ENCODE data around the gene SPECC1. TPM values are rescaled to one million over a fixed set of nuclear protein-coding genes. Genes with fewer than 3 reads are reported as not detected.

The SPECC1 gene
- total RNA-seq, 1 donor, result 48.4 TPM

DNA sequence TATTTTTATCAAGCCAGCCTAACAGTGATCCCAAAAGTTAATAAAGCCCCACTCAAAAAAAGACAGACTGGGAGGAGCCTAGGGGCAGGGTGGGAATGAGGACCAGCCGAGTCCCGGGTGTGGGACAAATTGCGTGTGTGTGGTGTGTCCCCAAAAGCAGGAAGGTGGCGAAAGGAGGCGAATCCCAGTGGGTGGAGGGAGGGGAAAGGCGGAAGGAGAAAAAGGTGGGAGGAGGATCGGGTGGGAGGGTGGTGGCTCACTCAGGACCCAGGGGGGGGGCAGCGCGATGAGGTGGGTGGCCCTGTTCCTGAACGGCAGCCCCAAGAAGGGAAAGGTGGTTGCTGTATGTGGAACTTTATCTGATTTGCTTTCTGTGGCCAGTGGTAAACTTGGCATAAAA is 102.4 kb downstream of the SPECC1 start:
- Histone ChIP-seq H3K4me1 (ENCODE audit: insufficient read depth, low read length) (no peaks in the 10 kb centered on the region), H3K4me3 (ENCODE audit: low read length) (no peak overlapping the region), H3K9me3 (ENCODE audit: low read depth, low read length) (no peaks in the 10 kb centered on the region), H3K27me3 (ENCODE audit: insufficient read depth, low read length) (no peaks in the 10 kb centered on the region)

DNA sequence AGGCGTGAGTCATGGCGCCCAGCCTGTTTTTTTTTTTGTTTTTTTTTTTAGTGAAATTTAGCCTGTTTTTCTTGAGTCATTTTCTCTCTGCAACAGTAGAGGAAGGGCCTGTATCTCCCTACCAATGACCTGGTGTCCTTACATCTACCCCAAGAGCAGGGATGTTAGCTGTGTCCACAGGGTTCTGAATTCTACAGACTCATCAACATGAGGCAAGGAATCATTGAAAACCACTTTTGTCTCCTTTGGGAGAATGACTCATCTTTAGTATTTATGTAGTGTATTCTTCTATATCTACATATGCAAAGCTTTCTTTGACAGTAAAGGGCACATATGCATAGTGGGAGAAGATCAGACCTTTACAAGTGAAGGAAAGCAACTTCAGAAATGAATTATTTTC is 105.3 kb downstream of the SPECC1 start:
- Histone ChIP-seq H3K27me3 (ENCODE audit: insufficient read depth, low read length) (no peaks in the 10 kb centered on the region), H3K4me3 (ENCODE audit: low read length) (no peak overlapping the region), H3K4me1 (ENCODE audit: insufficient read depth, low read length) (no peaks in the 10 kb centered on the region), H3K9me3 (ENCODE audit: low read depth, low read length) (no peaks in the 10 kb centered on the region)

DNA sequence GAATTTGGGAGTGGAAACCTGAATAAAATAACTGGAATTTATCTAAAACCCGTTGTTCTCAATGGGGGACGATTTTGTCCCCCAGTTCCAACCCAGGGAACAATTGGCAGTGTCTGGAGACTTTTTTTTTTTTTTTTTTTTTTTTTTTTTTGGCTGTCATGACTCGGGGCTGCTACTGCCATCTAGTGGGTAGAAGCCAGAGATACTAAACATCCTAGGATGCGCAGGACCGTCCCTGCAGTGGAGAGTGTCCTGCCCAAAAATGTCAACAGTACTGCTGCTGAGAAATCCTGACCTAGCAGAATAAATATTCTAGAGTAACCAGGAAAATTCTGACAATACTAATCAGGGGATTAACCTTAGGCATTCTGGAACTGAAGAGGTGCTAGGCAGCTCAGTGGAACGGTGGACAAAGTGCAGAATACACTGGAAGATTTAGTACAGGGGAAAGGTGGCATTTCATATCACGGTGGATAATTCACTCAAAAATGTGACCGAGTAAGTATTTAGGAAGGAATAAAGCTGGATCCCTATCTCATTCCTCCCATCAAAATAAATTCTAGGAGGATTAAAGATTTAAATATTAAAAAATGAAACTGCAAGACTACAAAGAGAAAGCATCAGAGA is 107.6 kb downstream of the SPECC1 start:
- H3K27me3 ChIP-seq (ENCODE audit: insufficient read depth, low read length), result no peaks in the 10 kb centered on the region
- no peaks in the 10 kb centered on the region for H3K4me1 ChIP-seq (ENCODE audit: insufficient read depth, low read length)
- H3K4me3 ChIP-seq (ENCODE audit: low read length), result no peak overlapping the region
- no peaks in the 10 kb centered on the region for H3K9me3 ChIP-seq (ENCODE audit: low read depth, low read length)

DNA sequence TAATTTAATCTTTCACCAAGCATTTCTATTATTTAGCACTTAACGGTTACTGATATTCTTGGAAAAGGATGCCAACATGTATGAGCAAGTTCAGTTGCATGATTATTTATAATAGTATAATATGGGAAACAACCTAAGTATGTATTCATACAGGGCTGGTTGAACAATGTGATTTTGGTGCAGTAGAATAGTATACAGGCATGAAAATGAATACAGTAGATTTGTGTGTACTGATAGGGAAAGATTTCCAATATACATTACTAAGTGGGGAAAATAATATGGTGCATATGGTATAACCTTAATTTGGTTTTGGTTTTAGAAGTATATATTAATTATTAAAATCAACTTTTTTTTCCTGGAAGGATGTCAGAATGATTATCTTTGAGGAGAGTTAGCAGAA is 109.1 kb downstream of the SPECC1 start:
- Histone ChIP-seq H3K4me3 (ENCODE audit: low read length) (no peak overlapping the region), H3K9me3 (ENCODE audit: low read depth, low read length) (no peaks in the 10 kb centered on the region), H3K4me1 (ENCODE audit: insufficient read depth, low read length) (peaks cover 7% of the 10 kb centered on the region)

DNA sequence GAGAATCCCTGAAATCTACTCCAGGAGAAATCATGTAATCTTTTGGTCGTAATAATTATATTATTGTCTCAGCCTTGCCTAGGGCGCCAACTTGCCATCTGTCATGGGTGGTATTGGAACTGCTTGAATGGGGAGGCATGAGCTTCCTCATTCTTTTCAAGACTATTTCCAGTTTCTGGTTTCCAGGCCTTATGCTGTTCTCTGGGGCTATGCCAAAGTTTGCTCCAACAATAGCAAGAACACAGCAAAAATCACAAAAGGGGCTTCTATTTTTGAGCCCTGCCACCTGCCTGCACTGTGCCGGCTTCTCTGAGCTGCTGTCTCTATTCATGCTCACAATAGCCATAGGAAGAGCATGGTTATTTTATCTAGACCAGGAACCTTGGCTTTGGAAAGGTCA is 111.7 kb downstream of the SPECC1 start:
- no peaks in the 10 kb centered on the region for H3K9me3 ChIP-seq (ENCODE audit: low read depth, low read length)
- H3K27me3 ChIP-seq (ENCODE audit: insufficient read depth, low read length), result no peaks in the 10 kb centered on the region
- H3K4me3 ChIP-seq (ENCODE audit: low read length), result no peak overlapping the region
- peaks cover 7% of the 10 kb centered on the region for H3K4me1 ChIP-seq (ENCODE audit: insufficient read depth, low read length)

More for the DNA sequence above, 109.1 kb downstream of the SPECC1 start:
- H3K27me3 ChIP-seq (ENCODE audit: insufficient read depth, low read length), result no peaks in the 10 kb centered on the region

DNA sequence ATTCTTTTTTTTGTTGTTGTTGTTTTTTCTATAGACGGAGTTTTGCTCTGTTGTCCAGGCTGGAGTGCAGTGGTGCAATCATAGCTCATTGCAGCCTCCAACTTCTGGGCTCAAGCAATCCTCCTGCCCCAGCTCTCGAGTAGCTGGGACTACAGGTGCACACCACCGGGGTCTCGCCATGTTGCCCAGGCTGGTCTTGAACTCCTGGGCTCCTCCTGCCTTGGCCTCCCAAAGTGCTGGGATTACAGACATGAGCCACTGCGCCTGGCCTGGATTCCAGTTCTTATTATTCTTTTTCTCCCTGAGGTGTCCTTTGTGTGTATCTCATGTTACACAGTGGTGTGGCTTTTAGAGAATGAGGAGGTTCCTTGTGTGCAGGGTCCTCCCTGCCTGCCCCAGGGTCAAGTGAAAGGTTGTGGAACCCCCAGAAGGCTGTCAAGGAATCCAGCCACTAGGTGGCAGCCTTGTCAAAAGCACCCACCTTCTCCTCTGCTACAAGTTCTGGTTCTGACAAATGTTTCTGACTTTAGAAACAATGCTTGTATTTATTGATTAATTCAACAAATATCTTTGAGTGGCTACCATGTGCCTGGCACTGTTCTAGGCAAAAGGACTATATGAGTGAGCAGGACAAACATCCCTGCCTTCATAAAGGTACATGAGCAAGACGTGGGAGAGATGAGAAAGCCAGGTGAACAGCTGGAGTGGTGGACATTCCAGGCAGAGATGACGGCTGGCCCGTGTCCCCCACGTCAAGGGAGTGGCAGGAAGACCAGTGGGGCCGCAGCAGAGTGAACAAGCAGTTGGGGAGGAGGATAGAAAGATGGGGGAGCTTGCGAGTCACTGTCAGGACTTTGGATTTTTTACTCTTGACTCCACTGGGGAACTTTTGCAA is 112.4 kb downstream of the SPECC1 start:
- Histone ChIP-seq H3K4me1 (ENCODE audit: insufficient read depth, low read length) (peaks cover 7% of the 10 kb centered on the region), H3K27me3 (ENCODE audit: insufficient read depth, low read length) (no peaks in the 10 kb centered on the region), H3K9me3 (ENCODE audit: low read depth, low read length) (no peaks in the 10 kb centered on the region), H3K4me3 (ENCODE audit: low read length) (no peak overlapping the region)

DNA sequence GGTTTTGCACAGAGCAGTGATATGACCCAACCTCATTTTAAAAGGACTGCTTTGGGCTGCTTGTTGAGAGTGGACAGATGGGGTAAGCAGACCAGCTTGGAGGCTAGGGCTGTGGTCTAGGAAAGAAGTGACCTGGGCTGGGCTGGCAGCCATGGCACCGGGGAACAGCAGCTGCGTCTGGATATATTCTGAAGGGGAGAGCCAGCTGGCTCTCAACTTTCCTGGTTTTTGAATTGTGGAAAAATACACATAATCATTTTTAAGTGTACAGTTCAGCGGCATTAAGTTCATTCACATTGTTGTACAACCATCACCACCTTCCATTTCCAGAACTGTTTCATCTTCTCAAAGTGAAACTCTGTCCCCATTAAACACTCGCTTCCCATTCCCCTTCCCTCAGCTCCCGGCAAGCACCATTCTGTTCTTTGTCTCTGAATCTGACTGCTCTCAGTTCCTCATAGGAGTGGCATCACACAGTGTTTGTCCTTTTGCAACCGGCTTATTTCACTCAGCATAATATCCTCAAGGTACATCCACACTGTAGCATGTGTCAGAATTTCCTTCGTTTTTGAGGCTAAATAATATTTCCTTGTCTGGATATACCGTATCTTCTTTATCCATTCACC is 113.2 kb downstream of the SPECC1 start:
- Histone ChIP-seq H3K9me3 (ENCODE audit: low read depth, low read length) (no peaks in the 10 kb centered on the region), H3K4me1 (ENCODE audit: insufficient read depth, low read length) (peaks cover 7% of the 10 kb centered on the region), H3K4me3 (ENCODE audit: low read length) (no peak overlapping the region), H3K27me3 (ENCODE audit: insufficient read depth, low read length) (no peaks in the 10 kb centered on the region)

DNA sequence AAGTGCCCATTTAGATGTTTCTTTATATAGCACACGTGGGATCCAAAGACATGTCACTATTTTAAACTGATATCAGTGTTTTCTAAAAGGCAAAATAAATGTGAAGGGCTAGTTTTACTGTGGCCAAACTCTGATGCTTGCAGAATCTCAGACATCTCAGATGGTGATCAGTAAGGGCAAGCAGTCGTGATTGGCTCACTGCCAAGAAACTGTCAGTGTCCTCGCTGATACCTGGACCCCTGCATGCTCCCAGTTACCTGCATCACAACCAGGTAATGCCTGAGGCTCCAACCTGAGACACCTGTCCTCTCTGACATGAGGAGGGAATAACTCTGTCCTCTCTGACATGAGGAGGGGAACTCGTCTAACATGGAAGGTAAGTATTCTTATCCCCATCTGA is 114.0 kb downstream of the SPECC1 start:
- Histone ChIP-seq H3K4me3 (ENCODE audit: low read length) (no peak overlapping the region), H3K27me3 (ENCODE audit: insufficient read depth, low read length) (no peaks in the 10 kb centered on the region), H3K4me1 (ENCODE audit: insufficient read depth, low read length) (peaks cover 7% of the 10 kb centered on the region), H3K9me3 (ENCODE audit: low read depth, low read length) (no peaks in the 10 kb centered on the region)

DNA sequence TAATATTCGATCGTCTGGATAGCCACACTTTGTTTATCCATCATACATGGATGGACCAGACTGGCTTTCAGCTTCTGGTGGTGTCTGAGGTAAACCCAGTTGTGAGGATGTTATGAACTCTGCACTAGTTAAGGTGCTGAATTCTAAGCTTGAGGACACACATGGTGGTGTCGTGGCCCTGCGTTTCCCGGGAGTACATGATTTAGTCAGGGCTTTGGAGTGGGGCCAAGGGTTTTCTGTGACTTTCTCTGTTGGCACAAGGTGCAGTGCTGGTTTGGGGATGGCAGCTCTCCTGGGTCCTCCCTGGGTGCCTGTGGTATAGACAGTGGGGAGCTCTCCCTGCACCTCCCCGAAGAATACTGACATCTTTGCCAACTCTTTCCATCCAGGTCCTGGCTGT is 116.6 kb downstream of the SPECC1 start:
- H3K27me3 ChIP-seq (ENCODE audit: insufficient read depth, low read length), result no peaks in the 10 kb centered on the region
- H3K4me3 ChIP-seq (ENCODE audit: low read length), result no peak overlapping the region
- peaks cover 7% of the 10 kb centered on the region for H3K4me1 ChIP-seq (ENCODE audit: insufficient read depth, low read length)
- H3K9me3 ChIP-seq (ENCODE audit: low read depth, low read length), result no peaks in the 10 kb centered on the region

DNA sequence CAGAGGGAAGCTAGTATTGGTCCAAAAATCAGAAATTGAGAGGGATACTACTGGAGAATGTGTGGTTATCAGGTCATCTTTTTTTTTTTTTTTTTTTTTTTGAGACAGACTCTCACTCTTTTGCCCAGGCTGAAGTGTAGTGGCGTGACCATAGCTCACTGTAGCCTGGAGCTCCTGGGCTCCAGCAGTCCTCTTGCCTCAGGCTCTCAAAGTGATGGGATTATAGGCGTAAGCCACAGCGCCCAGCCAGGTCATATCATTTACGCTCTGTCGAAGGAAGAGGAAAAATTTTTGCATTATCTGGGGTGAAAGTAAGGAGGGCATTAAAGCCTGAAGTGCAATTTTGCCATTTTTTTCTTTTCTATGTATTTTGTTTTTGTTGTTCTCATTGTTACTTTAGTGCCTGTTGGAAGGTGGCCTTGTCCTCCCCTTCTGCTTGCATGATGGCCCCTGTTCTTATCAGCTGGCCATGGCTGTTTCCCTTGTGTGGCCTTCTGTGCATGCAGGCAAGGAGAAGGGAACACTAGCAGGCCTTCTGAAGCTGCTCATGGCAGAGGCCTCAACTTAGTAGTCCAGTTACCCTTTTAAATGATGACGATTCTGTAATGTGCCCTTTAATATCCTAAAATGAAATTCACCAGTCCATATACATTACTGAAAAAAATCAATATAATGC is 118.3 kb downstream of the SPECC1 start:
- no peaks in the 10 kb centered on the region for H3K27me3 ChIP-seq (ENCODE audit: insufficient read depth, low read length)
- H3K4me1 ChIP-seq (ENCODE audit: insufficient read depth, low read length), result peaks cover 3% of the 10 kb centered on the region
- H3K9me3 ChIP-seq (ENCODE audit: low read depth, low read length), result no peaks in the 10 kb centered on the region
- H3K4me3 ChIP-seq (ENCODE audit: low read length), result no peak overlapping the region

DNA sequence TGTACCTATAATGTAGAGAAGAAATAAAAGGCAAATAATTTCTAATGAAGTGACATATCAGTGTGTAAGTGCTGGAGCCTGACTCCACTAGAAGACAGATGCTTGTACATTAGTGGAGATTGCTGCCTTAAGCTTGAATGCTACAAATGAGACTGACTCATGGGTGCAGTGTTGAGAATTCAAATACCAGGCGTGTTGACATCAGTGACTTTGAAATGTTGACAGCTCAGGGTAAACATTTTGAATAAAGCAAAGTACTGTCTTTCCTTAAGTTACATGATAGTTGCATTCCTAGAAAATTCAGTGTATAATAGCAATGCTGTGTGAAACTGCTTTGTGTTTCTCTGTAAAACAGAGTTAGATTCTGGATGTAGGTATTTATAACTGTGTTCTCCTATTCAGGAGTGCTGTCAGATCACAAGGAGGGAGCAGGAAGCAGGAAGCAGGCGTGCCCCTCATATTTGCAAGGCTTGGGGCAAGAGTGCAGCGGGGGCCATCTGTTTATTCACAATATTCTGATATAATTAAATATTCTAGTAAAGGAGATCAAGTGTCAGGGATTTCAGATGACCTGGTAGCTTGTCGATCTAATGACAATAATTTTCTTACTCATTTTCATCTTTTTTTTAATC is 119.0 kb downstream of the SPECC1 start:
- no peaks in the 10 kb centered on the region for H3K4me1 ChIP-seq (ENCODE audit: insufficient read depth, low read length)
- no peak overlapping the region for H3K4me3 ChIP-seq (ENCODE audit: low read length)
- H3K27me3 ChIP-seq (ENCODE audit: insufficient read depth, low read length), result no peaks in the 10 kb centered on the region
- H3K9me3 ChIP-seq (ENCODE audit: low read depth, low read length), result no peaks in the 10 kb centered on the region

DNA sequence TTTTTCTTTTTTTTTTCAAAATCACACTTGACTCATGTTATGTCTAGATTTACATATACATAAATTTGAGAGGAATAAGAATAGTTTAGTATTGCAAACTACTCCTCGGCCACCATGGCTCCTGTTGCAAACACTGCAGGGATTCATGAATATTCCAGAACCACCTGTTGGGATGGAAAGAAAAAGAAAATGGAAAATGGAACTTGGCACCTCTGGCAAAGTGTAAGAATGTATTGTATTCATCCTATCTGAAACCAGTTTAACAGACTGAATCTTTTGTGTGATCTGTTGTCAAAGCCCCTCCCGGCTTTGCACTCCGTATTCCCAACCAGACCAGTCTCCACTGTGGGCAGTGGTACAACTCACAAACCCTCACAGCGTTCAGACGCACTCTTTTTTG is 124.4 kb downstream of the SPECC1 start:
- H3K4me1 ChIP-seq (ENCODE audit: insufficient read depth, low read length), result no peaks in the 10 kb centered on the region
- H3K9me3 ChIP-seq (ENCODE audit: low read depth, low read length), result no peaks in the 10 kb centered on the region
- no peaks in the 10 kb centered on the region for H3K27me3 ChIP-seq (ENCODE audit: insufficient read depth, low read length)
- H3K4me3 ChIP-seq (ENCODE audit: low read length), result no peak overlapping the region

DNA sequence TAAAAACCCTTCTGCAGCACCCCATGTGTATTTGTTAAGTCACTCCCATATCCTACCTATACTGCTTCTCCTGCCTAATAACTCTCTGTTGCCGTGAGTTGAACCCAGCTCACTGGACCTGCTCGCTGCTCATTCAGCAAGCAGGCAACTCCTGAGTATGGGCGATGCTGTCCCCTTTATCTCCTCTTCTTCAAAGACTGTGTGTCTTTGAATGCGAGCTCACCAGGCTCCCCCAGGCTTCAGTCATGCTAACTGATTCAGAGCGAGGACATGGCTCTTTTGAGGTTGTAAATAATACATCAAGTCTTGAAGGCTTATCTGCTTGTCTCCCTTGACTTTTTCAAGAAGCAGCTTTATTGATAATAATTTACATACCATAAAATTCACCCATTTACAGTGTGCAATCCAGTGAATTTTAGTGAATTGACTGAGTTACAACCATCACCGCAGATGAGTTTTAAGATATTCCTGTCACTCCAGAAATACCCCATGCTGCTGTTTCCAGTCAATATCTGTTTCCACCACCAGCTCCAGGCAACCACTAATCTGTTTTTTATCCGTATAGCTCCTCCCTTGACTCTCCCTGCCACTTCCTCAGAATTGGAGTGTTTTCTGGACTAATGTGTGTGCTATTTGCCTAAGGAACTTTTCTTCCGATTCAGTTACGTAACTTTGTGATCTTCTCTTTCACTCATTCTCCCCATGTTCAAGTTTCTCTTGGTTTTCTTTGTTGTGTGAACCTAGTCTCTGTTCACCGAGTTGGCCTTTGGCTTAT is 132.2 kb downstream of the SPECC1 start:
- H3K4me1 ChIP-seq (ENCODE audit: insufficient read depth, low read length), result no peaks in the 10 kb centered on the region
- H3K27me3 ChIP-seq (ENCODE audit: insufficient read depth, low read length), result no peaks in the 10 kb centered on the region
- H3K4me3 ChIP-seq (ENCODE audit: low read length), result no peak overlapping the region
- no peaks in the 10 kb centered on the region for H3K9me3 ChIP-seq (ENCODE audit: low read depth, low read length)

DNA sequence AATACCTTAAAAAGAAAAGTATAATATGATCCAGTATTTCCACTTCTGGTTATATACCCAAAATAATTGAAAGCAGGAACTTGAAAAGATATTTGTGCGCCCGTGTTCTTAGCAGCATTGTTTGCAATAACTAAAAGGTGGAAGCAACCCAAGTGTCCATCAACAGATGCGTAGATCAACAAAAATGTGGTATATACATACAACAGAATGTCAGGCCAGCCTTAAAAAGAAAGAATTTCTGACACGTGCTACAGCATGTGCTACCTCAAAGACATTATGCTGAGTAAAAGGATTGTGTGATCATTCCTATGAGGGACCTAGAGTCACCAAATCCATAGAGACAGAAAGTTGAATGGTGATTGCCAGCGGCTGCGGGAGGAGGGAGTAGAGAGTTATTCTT is 133.1 kb downstream of the SPECC1 start:
- H3K27me3 ChIP-seq (ENCODE audit: insufficient read depth, low read length), result no peaks in the 10 kb centered on the region
- H3K4me3 ChIP-seq (ENCODE audit: low read length), result no peak overlapping the region
- no peaks in the 10 kb centered on the region for H3K4me1 ChIP-seq (ENCODE audit: insufficient read depth, low read length)
- H3K9me3 ChIP-seq (ENCODE audit: low read depth, low read length), result no peaks in the 10 kb centered on the region

All from mononuclear cell (primary cell).